Mesenchymal stem cell (in vitro differentiated cells and primary cell): ENCODE measurements around the gene GPR89B.
"Not testable (repeated sequence)": the region's sequence is repeated elsewhere in the genome, so short reads cannot be mapped to it uniquely, and the experiment has no call there.

Source experiments
- DNase-seq: peaks from one replicate; pipeline ENCODE4 v3.0.0-alpha.2; 2013
- H2AFZ ChIP-seq: one replicate; pipeline ENCODE4 v1.6.1; 2013; ENCODE audit warnings: low read depth, mild to moderate bottlenecking, control low read depth, inconsistent platforms, low read length, moderate library complexity
- H2AK5ac ChIP-seq: 2 replicates; pipeline ENCODE4 v1.6.1; 2013; ENCODE audit warnings: low read length, moderate library complexity, mild to moderate bottlenecking, inconsistent platforms; ENCODE audit not compliant: severe bottlenecking
- H2BK120ac ChIP-seq: one replicate; pipeline ENCODE4 v1.6.1; 2013; ENCODE audit warnings: low read depth, mild to moderate bottlenecking, inconsistent platforms, low read length, moderate library complexity
- H2BK12ac ChIP-seq, 2 experiments: one replicate each; pipeline ENCODE4 v1.6.1; 2013; ENCODE audit warnings: inconsistent platforms in 2 of 2, low read length in 2 of 2, mild to moderate bottlenecking in 2 of 2, moderate library complexity in 2 of 2, control low read depth in 1 of 2
- H2BK15ac ChIP-seq: one replicate; pipeline ENCODE4 v1.6.1; 2013; ENCODE audit warnings: mild to moderate bottlenecking, low read depth, inconsistent platforms; ENCODE audit not compliant: poor library complexity, severe bottlenecking
- H2BK5ac ChIP-seq: 2 replicates; pipeline ENCODE4 v1.6.1; 2013; ENCODE audit warnings: low read depth, mild to moderate bottlenecking, low read length, control low read depth, inconsistent platforms; ENCODE audit not compliant: poor library complexity, severe bottlenecking
- H3K14ac ChIP-seq, 2 experiments: one replicate each; pipeline ENCODE4 v1.6.1; 2013; ENCODE audit warnings: inconsistent platforms in 2 of 2, low read length in 2 of 2, control low read depth in 1 of 2, mild to moderate bottlenecking in 1 of 2, moderate library complexity in 1 of 2
- H3K18ac ChIP-seq, 2 experiments: one replicate each; pipeline ENCODE4 v1.6.1; 2013; ENCODE audit warnings: inconsistent platforms in 2 of 2, low read length in 2 of 2, control low read depth in 1 of 2, low read depth in 1 of 2, mild to moderate bottlenecking in 1 of 2
- H3K23ac ChIP-seq, 2 experiments: one replicate each; pipeline ENCODE4 v1.6.1; 2013; ENCODE audit warnings: inconsistent platforms in 2 of 2, low read length in 2 of 2, mild to moderate bottlenecking in 2 of 2, moderate library complexity in 2 of 2, control low read depth in 1 of 2
- H3K27ac ChIP-seq: 2 replicates; pipeline ENCODE4 v1.5.1; 2013; ENCODE audit warnings: mild to moderate bottlenecking, moderate library complexity, low read length, control low read depth, inconsistent platforms; ENCODE audit not compliant: poor library complexity, severe bottlenecking
- H3K27me3 ChIP-seq, 2 experiments: 2 replicates each; pipeline versions ENCODE4 v1.6.1 to v1.7.0; 2013; ENCODE audit warnings: low read length in 2 of 2, mild to moderate bottlenecking in 2 of 2, moderate library complexity in 2 of 2, control low read depth in 1 of 2, inconsistent platforms in 1 of 2; ENCODE audit not compliant: control insufficient read depth in 1 of 2, insufficient read depth in 1 of 2
- H3K36me3 ChIP-seq, 2 experiments: 2 replicates each; pipeline versions ENCODE4 v1.6.1 to v1.7.0; 2013; ENCODE audit warnings: low read length in 2 of 2, control low read depth in 1 of 2, inconsistent platforms in 1 of 2, low read depth in 1 of 2, mild to moderate bottlenecking in 1 of 2; ENCODE audit not compliant: insufficient read depth in 2 of 2, control insufficient read depth in 1 of 2
- H3K4ac ChIP-seq, 2 experiments: one replicate each; pipeline ENCODE4 v1.6.1; 2013; ENCODE audit warnings: inconsistent platforms in 2 of 2, low read length in 2 of 2, mild to moderate bottlenecking in 2 of 2, moderate library complexity in 2 of 2, control low read depth in 1 of 2, low read depth in 1 of 2
- H3K4me1 ChIP-seq: 2 replicates; pipeline ENCODE4 v1.6.1; 2013; ENCODE audit warnings: low read depth, low read length, control low read depth; ENCODE audit not compliant: control insufficient read depth, insufficient read depth
- H3K4me2 ChIP-seq: 2 replicates; pipeline ENCODE4 v1.6.1; 2013; ENCODE audit warnings: low read length, mild to moderate bottlenecking, inconsistent platforms; ENCODE audit not compliant: poor library complexity, severe bottlenecking
- H3K4me3 ChIP-seq, 2 experiments: 2 replicates each; pipeline versions ENCODE4 v1.5.1 to v1.7.0; 2013; ENCODE audit warnings: low read length in 2 of 2, mild to moderate bottlenecking in 2 of 2, control low read depth in 1 of 2, low read depth in 1 of 2; ENCODE audit not compliant: insufficient read depth in 1 of 2
- H3K79me1 ChIP-seq: replicated peaks from 2 replicates; pipeline ENCODE4 v1.6.1; 2013; ENCODE audit warnings: mild to moderate bottlenecking, control low read depth, low read length, inconsistent platforms; ENCODE audit not compliant: poor library complexity, severe bottlenecking
- H3K9ac ChIP-seq: 2 replicates; pipeline ENCODE4 v1.7.0; 2013; ENCODE audit warnings: mild to moderate bottlenecking, low read length, moderate library complexity
- H3K9me3 ChIP-seq: 2 replicates; pipeline ENCODE4 v1.7.0; 2013; ENCODE audit warnings: mild to moderate bottlenecking, low read length; ENCODE audit not compliant: control insufficient read depth
- H4K8ac ChIP-seq: one replicate; pipeline ENCODE4 v1.6.1; 2013; ENCODE audit warnings: inconsistent platforms, mild to moderate bottlenecking, low read length, moderate library complexity
- H4K91ac ChIP-seq: one replicate; pipeline ENCODE4 v1.6.1; 2013; ENCODE audit warnings: mild to moderate bottlenecking, low read length, inconsistent platforms
- WGBS: methylation state at CpG from one replicate; pipeline ENCODE4 v1.1.7; 2013; ENCODE audit warnings: mixed read lengths; 5-methylcytosine and 5-hydroxymethylcytosine counted together

Gene GPR89B

GRCh38 chr1:147935296-147935695, 7.1 kb downstream of the GPR89B start:
- not testable (repeated sequence) for DNase-seq, H3K79me1 ChIP-seq, H4K8ac ChIP-seq, H3K4me3 ChIP-seq, H3K18ac ChIP-seq, H3K9me3 ChIP-seq, H3K4me2 ChIP-seq, H2AK5ac ChIP-seq, H3K27ac ChIP-seq, H3K9ac ChIP-seq, H3K36me3 ChIP-seq, H3K4ac ChIP-seq, H2AFZ ChIP-seq, H3K23ac ChIP-seq, H3K27me3 ChIP-seq, H2BK120ac ChIP-seq, H2BK5ac ChIP-seq, H2BK15ac ChIP-seq, H3K14ac ChIP-seq, H2BK12ac ChIP-seq, H3K4me1 ChIP-seq, H4K91ac ChIP-seq
- 87% methylated on average over 2 of the region's 3 CpGs for WGBS

DNA sequence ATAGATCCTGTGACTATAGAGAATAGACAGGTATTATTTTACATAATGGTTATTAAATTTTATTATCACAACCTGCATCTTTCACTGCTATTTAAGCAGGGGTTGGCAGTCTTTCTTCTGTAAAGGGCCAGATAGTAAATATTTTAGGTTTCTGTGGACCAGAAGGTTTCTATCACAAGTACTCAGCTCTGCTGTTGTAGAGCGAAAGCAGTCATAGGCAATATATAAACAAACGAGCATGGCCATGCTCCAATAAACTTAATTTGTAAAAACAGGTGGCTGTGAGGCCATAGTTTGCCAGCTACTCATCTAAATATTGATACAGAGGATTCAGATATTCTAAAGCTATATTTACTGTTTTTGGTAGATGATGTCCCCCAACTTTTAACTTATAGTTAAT, 12.2 kb downstream of the GPR89B start:
- H2BK15ac ChIP-seq, H2AFZ ChIP-seq, H3K4me2 ChIP-seq, H4K91ac ChIP-seq, H4K8ac ChIP-seq, H3K9me3 ChIP-seq, H2BK120ac ChIP-seq, H2BK12ac ChIP-seq, H2BK5ac ChIP-seq, H3K4me3 ChIP-seq, H3K23ac ChIP-seq, H3K4me1 ChIP-seq, H3K18ac ChIP-seq, DNase-seq, H3K27me3 ChIP-seq, H3K79me1 ChIP-seq, H3K9ac ChIP-seq, H3K14ac ChIP-seq, H3K36me3 ChIP-seq, H2AK5ac ChIP-seq, H3K27ac ChIP-seq, H3K4ac ChIP-seq: not testable (repeated sequence)
- no CpG with 5 or more reads among the region's 2 CpGs for WGBS

DNA sequence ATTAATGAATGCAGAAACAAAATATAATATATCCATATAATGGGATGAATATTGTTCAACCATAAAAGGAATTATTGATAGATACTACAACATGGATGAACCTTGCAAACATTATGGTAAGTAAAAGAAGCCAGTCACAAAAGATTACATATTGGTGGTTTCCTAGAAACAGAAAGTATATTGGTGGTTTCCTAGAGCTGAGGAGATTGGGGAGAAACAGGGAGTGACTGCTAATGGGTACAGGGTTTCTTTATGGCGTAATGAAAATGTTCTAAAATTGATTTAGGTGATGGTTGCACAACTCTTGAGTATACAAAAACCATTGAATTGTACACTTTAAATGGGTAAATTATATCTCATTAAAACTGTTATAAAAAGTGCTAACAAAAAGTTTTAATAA, 14.3 kb downstream of the GPR89B start:
- H3K79me1 ChIP-seq, H3K36me3 ChIP-seq, H2BK120ac ChIP-seq, H2AFZ ChIP-seq, DNase-seq, H3K14ac ChIP-seq, H3K27me3 ChIP-seq, H4K91ac ChIP-seq, H3K23ac ChIP-seq, H2BK5ac ChIP-seq, H3K18ac ChIP-seq, H2BK12ac ChIP-seq, H3K27ac ChIP-seq, H3K4me2 ChIP-seq, H2BK15ac ChIP-seq, H4K8ac ChIP-seq, H3K4me3 ChIP-seq, H3K9me3 ChIP-seq, H2AK5ac ChIP-seq, H3K4ac ChIP-seq, H3K9ac ChIP-seq, H3K4me1 ChIP-seq: not testable (repeated sequence)
- no CpG with 5 or more reads among the region's 1 CpG for whole genome bisulfite sequencing

DNA sequence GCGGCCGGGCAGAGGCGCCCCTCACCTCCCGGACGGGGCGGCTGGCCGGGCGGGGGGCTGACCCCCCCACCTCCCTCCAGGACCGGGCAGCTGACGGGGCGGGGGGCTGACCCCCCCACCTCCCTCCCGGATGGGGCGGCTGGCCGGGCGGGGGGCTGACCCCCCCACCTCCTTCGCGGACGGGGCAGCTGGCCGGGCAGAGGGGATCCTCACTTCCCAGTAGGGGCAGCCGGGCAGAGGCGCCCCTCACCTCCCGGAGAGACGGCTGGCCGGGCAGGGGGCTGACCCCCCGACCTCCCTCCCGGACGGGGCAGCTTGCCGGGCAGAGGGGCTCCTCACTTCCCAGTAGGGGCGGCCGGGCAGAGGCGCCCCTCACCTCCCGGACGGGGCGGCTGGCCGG, 21.3 kb downstream of the GPR89B start:
- not testable (repeated sequence) for DNase-seq, H2BK5ac ChIP-seq, H3K4me3 ChIP-seq, H4K91ac ChIP-seq, H3K27me3 ChIP-seq, H3K9me3 ChIP-seq, H3K79me1 ChIP-seq, H3K4ac ChIP-seq, H3K9ac ChIP-seq, H3K27ac ChIP-seq, H3K18ac ChIP-seq, H4K8ac ChIP-seq, H3K4me1 ChIP-seq, H3K36me3 ChIP-seq, H2AFZ ChIP-seq, H2AK5ac ChIP-seq, H2BK120ac ChIP-seq, H3K14ac ChIP-seq, H3K4me2 ChIP-seq, H2BK12ac ChIP-seq, H2BK15ac ChIP-seq, H3K23ac ChIP-seq
- 99% methylated on average over 13 of the region's 35 CpGs for WGBS
